GM21723 (cell line): ENCODE data around the gene HOXC11.

ENCODE experiments used
- ATAC-seq: cut with Tn5 transposase; IDR thresholded peaks from one replicate; pipeline ENCODE4 v1.9.1; 2021; ENCODE audit warnings: mild to moderate bottlenecking, moderate library complexity; ENCODE audit not compliant: unreplicated experiment

Gene HOXC11

DNA sequence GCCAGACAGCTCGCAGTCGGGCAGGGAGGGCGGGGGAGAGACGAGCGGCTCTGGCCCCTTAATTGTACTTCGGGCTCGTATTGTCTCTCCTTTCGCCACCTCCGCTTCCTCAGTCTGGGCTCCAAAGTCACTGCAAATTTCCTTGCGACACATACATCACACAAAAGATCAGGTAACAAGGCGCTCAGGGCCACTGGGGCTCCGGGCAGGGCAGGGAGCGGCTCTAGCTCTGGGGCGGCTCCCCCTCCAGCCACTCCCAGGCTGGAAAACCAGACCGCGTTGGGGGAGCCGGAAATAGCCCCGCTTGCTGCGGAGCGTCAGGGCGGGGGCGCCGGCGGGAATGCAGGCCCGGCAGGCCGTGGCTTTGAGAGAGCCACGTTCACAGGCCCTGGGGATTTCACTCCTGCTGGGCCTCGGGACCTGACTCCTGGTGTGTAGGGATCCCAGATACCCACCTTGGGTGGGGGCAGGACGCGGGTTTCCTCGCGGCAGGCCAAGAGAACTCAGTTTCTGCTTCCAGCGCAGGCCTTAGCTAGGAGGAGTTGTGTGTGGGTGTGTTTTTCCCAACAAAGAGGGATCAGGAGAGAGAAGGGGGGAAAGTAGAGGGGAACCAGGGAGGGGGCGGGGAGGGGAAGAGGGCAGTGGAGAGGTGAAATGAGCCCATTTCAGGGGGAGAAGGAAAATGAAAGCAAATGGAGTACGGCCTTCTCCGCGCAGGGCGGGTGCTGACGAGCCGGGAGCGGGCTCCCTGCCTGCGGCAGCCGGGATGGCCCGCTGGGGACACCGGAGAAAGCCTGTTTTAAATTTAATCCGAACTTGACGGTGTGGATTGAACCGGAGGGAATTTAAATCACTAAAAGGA lies 22.7 kb downstream of the HOXC11 start:
- no peak for ATAC-seq

DNA sequence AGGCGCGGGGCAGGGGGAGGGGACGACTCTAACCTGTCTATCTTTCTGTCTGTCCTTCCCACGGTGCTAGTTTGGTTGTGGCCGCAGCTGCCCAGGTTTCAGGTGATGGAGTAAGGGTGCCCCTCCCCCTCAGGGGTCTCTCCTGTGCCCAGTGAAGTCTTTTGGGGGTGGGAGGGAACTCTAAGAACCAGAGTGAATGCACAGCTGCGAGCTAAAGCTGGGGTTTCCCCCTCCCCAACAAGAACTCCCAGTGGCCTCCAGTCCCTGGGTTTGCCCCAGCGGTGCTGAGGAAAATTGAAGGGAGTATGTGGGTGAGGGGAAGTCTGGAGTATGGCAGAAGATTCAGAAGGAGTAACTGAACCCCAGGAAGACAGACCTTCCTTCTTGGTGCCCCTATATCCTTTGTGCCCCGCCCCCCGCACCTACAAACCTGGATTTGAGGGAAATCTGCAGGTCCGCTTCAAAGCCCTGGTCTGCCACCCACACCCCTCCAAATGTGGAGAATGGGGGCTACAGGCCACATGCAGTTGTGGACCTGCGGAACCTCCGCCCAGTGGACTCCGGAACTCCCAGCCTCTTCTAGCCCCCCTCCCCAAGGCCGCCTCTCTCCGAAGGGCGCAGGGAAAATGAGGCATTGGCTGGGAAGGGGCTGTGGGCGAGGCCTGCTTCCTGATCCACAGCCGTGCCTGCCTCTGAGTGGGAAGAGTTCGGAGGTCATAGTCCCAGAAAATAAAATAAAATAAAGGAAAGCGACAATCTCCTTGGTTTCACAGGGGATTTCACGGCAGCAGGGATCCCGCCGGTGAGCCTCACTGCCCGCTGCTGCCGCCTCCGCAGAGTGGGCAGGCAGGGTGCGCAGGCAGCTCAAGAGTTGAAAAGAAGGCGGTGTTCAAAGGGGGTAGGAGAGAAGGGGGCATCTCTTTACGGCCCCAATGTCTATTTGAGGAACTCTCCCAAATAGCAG lies 23.6 kb downstream of the HOXC11 start:
- ATAC-seq = no peak

DNA sequence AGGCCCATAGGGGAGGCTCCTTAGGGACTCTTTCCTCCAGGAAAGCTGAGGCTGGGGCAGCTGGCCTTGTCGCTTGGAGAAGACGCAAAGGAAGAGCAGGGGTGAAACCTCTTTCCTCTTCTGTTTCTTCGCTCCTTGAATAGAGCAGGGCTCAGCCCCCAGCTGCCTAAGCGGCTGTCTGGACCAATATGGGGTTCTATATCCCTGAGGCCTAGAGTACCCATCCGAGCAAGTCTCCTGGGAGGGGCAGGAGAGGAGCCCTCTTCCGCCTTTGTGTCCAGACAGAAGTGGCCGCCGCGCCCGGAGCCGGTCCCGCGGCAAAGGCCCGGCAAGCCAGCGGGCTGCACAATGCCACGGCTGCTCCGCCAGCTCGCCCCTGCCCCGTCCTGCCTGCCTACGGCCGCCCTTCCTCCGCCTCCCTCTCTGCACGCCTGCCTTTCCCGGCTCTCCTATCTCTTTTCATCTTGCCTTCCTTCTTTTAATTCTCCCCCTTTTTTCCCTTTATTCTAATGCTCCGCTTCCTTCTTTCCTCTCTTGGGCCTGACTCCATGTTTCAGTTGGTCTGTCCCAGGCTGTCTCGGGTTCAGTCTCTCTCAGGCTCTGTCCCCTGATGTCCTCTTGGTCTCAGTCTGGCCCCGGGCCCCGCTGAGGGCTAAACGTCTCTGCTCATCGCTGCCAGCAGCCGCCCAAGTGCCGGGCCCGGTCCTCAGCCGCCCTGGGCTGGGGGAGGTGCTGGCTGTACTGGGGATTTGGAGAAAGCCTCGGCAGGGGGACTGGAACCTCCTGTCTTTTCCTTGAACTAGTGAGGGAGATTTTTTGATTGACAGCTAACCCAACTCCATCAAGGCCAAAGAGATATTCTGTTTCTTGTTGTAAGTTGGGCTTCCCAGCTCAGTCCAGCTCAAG lies 24.5 kb downstream of the HOXC11 start:
- no peak for ATAC-seq

DNA sequence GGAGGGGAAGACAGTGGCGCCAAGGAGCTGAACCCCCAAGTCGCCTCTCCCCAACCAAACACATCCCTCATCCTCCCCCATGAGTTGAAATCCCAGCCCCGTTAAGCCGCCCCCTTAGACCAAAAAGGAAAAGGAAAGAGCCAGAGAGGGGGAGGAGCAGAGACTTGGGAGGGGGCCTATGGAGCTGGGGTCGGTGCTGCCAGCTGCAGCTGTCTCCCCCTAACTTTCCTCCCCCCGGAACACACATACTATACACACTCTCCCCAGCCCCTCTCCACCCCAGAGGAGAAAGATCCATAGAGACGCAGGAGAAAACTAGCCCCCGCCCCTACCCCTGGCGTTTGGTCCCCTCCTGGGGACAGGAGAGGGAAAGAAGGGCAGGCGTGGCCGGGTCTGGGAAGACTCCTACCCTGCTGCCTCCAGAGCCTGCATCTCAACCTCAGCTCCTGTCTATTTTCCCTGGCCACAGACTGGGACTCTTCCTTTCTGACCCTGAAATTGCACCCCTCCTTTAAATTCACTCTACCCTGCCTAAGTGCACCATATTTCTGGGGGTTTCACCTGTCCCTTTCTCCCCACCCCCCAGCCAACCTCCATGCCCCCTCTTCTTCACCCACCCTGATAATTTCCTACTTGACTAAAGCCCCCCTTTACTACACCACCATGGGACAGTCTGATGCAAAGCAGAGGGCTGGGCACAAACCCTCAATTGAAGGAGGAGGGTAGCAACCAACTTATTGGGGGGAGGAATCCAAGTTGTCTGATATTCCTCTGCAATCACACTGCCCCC lies 25.4 kb downstream of the HOXC11 start:
- no peak for ATAC-seq

DNA sequence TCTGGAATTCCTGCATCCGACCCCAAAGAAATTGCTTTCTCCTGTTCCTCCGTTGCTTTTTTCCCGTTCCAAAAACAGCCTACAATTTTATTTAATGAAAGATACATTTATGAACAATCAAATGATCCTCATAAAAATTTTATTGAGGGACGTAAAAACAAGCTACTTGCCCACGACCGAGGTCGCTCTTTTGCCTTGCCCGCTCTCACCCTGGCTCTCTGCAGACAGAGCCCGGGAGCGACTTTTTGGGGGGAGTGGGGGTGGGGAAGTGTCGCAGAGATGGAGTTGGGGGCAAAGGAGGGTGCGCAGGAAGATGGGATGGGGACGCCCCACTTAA lies 25.9 kb downstream of the HOXC11 start:
- no peak for ATAC-seq

DNA sequence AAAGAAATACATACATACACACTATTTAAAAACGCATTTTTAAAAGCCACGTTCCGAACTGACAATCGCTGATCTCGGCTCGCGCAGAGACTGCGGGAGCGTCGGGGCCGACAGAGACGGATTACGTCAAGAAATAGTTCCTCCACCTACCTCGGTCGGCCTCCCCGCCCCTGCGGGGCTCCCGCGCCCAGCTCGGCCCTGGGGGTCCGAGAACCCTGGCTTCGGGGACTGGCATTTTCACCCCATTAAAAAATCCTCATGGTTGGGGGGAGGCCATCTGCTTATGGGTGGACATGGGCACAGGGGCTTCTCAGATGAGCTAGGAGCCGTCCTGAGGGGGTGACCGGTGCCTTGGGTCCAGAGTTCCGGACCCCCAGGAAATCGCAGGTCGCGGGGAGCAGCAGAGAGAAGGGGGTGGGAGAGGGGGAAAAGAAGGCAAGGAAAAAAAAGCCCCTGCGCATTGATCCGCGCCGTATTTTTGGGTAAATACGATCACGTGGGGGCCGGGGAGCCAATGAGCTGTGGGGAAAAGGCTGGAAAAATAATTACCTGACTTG lies 26.7 kb downstream of the HOXC11 start:
- ATAC-seq = no peak

DNA sequence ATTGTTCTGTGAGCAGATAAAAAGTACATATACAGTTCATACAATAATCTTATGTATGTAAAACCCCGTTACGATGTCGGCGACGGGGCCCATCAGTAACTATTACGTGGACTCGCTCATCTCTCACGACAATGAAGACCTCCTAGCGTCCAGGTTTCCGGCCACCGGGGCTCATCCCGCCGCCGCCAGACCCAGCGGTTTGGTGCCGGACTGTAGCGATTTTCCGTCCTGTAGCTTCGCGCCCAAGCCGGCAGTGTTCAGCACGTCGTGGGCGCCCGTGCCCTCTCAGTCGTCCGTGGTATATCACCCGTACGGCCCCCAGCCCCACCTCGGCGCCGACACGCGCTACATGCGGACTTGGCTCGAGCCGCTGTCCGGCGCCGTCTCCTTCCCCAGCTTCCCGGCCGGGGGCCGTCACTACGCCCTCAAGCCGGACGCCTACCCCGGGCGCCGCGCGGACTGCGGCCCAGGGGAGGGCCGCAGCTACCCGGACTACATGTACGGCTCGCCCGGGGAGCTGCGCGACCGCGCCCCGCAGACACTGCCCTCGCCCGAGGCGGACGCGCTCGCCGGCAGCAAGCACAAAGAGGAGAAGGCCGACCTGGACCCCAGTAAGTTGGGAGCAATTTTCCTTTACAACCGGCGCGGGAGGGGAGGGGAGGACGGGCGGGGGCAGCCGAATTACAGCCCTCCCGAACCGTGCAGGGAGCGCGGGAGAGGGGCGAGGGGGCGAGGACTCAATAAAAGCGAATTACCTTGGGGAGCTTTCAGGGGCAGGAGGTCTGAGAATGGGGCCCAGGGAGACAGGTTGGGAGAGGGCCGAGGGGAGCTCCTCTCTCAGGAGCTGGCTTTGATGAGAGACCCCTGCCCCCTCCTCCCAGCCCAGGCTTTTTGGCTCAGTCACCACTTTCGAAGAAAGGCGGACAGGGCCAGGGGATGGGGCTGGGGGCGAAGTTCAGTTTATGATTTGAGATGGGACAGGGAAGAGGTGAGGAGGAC lies 27.5 kb downstream of the HOXC11 start, which contains the start of gene HOXC9:
Gene HOXC9, plus strand, starts transcription at position 46 of the 999 bp plus-strand sequence. Its CDS starts 28 bp downstream, at position 74.
- no peak for ATAC-seq

DNA sequence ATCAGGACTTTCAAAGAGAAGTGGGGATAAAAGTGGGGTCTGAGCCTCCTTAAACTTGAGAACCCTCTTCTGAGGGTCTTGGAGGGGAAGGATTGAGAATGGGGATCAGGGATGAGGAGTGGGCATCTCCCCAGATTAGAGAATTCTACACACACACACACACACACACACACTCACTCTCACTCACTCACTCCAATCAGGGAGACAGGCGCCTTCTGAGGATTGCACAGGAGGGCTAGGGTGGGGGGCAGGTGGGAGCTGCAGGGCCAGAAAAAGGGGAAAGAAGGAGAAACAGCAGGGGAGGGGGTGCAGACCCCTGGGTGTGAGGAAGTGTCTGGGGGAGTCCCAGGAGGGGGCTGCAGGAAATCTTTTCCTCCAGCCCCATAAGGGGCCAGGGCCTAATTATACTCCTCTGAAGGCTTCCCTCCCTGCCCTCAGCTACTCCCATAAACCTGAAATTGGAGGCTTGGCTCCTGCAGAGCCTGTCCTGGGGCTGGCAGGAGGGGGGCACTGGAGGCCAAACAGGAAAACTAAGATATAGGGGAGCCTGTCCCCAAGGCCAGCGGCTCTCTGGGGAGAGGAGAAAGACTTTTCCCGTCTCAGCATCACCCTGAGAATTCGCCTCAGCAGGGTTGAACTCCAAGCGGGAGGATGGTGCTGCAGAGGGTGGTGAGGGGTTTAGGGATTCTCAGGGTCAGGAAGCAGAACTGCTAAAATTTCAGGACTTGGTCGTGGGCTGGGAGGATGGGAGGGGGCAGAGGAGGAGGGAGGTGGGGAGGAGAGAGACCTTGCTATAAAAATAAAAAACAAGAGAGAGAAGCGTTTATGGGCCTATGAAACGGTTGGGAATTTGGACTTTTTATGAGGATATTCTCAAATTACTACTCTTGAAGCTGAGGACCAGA lies 28.6 kb downstream of the HOXC11 start:
- ATAC-seq = no peak

DNA sequence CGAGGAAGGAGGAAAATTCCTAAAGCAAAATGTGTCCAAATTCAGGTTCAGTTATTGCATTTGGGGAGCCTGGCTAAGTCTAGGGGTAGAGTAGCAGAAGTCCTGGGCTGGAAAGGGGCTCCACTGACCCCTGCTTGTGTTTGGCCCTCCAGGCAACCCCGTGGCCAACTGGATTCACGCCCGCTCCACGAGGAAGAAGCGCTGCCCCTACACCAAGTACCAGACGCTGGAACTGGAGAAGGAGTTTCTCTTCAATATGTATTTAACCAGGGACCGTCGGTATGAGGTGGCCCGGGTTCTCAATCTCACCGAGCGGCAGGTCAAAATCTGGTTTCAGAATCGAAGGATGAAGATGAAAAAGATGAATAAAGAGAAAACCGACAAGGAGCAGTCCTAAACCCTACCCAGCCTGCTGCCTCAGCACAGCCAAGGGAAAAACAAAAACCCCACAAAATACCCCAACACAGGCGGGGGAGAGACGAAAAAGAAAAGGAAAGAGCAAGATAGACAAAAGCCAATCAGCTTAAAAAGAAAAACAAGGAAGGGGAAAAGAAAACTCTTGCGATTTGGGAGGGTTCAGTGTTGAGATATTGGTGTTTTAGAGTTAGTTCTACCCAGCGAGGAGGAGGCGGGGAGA lies 29.5 kb downstream of the HOXC11 start:
- no peak for ATAC-seq

DNA sequence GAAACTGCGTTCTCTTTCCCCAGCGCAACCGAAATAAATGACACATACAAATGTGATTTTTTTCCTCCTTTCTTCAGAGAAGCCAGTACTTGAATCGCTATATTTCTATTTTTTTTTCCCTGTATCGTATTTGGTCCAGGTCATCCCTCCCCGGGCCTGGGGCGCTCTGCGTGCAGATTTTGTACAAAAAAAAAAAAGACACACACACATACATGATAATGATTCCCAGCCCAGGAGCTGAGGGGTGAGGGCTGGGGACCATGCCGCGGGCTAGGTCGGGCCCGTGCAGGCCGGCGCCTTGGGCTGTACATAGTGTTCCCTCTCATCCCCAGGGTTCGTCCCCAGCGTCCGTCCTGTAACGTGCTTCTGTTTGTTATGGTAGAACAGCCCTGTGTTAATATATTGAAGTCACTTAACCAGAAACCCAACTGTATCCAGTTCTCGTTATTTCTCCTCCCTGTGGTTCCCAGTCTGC lies 30.0 kb downstream of the HOXC11 start:
- no peak for ATAC-seq

DNA sequence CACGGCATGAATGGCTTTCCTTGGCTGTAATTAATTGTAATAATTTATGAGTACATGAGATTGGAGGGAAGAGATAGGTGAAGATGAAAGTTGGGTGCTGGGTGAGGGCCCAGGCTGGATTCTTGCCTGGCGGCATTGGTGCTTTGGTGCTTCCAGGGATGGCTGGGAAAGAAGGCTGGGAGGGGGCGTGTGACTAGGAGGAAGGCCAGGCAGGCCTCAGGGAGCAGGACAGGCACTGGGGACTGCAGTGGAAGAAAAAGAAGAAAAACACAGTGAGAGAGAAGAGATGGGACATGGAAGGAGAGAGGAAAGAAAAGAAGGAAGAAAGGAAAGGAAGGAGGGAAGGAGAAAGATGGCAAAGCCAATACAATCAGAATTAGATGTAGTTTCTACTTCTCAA lies 30.7 kb downstream of the HOXC11 start:
- no peak for ATAC-seq

DNA sequence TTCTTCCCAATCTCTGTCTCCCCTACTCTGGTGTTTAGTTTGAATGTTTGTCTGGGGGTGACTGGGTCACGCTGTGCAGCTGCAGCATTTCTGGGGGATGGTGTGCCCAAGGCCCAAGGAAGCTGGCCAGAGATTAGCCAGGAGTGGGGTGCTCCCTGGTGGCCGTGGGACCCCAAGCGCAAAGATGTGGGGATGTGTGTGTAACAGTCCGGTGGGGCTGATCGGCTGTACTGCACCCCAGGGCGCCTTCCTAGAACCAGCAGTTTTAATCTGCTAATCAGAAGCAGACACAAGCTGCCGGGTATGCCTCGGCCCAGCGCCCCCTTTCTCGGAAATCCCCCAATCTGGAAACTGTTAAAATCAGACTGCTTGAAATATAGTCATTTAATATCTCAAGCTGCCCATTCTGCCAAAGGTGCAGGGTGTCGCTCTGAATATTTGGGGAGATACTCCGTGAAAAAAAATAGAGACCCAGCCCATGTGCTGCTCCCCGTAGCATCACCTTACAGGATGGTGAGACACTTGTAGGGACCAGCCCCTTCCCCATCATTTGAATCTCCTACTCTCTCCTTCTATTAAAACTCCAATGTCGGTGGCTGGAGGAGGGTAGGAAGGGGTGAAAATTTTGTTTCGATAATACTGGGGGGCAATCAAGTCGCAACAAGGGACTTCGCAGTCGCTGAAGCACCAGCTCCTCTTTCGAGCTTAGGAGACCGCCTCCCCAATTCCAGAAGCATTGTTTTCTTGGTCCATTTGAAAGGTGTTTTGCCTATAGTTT lies 31.3 kb downstream of the HOXC11 start:
- ATAC-seq = no peak

DNA sequence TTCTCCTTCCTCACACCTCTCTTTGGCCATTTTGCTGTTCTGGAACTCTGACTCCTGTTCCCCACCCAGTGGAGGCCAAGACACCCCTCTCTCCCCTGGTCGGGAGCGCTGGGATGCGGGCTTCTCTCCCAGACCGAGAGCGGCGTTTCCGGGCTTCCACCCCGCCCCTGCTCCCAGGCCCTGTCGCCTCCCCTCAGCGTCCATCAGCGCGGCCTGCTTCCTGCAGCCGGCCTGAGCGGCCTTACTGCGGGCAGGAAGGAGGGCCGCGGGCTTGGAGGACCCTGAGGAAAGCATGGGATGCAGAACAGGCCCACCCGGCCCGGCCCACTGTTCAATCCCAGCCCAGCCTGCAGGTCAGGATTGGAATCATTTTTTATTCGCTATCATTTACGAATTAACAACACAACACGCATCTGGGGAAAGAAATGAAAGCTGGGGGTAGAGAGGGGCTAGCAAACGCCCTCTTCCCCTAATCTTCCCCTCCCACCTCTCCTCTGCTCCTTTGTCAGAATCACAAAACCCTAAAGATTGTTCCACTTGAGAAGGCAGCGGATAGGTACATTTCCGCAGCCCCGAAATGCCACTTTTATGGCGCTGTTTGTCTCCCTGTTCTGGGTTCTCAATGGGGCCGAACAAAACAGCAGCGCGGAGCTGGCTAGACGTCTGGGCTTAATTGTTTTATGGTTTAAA lies 32.1 kb downstream of the HOXC11 start:
- no peak for ATAC-seq

DNA sequence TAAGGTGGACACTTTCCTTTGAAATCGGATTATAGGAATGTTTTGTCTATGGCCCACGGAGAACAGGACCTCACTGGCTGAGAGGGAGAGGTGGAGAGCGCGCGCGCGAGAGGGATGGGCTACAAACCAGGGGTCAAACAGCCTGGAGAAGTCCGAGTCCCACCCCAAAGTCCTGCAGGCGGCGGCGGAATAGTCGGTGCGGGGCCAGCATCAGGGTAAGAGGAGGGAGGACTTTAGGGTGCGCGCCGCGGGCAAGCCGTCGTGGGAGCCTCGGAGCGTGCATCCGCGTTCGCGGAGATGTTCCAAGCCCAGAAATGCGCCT lies 32.6 kb downstream of the HOXC11 start:
- no peak for ATAC-seq

DNA sequence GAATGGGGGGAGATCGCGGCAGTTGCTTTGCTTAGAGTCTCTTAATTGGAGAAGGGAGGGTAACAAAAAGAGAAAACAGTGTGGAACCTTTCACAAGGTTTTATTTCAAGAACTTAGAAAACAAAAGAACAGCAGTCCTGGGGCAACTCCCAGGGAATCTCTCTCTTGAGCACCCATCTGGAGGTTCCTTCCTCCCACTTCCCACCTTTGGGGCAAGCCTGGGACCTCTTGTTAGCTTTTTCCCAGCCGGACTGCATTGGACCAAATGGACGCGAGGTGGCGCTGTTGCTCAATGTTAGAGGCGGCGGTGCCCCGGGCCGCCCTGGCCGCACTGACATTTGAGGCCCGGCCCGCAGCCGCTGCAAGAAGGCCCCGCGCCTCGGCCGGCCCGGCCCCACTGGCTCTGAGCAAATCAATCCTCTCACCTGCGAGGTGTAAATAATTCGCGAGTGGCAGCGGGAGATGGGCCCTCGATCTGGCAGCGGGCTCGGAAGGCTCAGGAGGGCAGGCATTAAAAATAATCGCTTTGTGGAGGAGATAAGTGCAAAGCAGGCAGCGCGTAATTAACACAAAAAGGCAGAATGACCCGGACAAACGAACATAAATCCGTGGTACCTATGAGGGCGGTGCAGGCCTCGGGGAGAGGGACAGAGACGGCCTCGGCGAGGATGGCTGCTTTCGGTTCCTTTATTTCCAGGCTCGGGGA lies 33.1 kb downstream of the HOXC11 start:
- peak; percentile 68 for ATAC-seq
